HCT116 (cell line): ENCODE data around the gene CLDN34. TPM values are rescaled to one million over a fixed set of nuclear protein-coding genes. Genes with fewer than 3 reads are reported as not detected.

ENCODE experiments used
- ATAC-seq: fragments of 200-7000 bp; cut with Tn5 transposase; 2 replicates; pipeline ENCODE4 v1.9.1; 2020; ENCODE audit warnings: mild to moderate bottlenecking, moderate library complexity
- BruUV-seq: library from RNA; stranded (reverse); fragments of 400-500 nt; replicated peaks from 2 replicates; lab custom pipeline; 2021; lab: Mats Ljungman, UMichigan
- CTCF ChIA-PET: fragments of 300-600 bp; sonication (Branson Sonifier 250); formaldehyde crosslinking; loops from one replicate; lab custom pipeline; 2021; ENCODE audit warnings: antibody characterized with exemption; lab: Charles Lee
- POLR2A ChIA-PET: fragments of 300-600, 350-600 bp; sonication (Branson Sonifier 250); formaldehyde crosslinking; loops from one replicate; lab custom pipeline; 2021; ENCODE audit warnings: antibody characterized with exemption; lab: Charles Lee
- RAD21 ChIA-PET, 2 experiments: fragments of 300-600 bp; sonication (Branson Sonifier 250); formaldehyde crosslinking; loops; one replicate each; lab custom pipeline; 2023; ENCODE audit warnings: low total read pairs in 2 of 2; ENCODE audit not compliant: uncharacterized antibody in 2 of 2, unreplicated experiment in 2 of 2, low non-redundant PET in 1 of 2; lab: Charles Lee
- DNase-seq: peaks from one replicate; pipeline ENCODE4 v3.0.0-alpha.2; 2010; ENCODE audit warnings: low read depth, low spot score
- H2AFZ ChIP-seq: fragments of 200-600 bp; shearing (Covaris generic), sonication (generic); 2 replicates; pipeline ENCODE4 v1.6.1; 2017; ENCODE audit warnings: low read depth, mixed run types, mixed read lengths, antibody characterized with exemption, low read length; ENCODE audit not compliant: poor library complexity, severe bottlenecking
- H3K27ac ChIP-seq: 2 replicates; pipeline ENCODE4 v1.5.1; 2012; ENCODE audit warnings: low read depth, low read length
- H3K27me3 ChIP-seq: fragments of 200-600 bp; sonication (generic); 2 replicates; pipeline ENCODE4 v1.6.1; 2016; ENCODE audit warnings: mixed run types, low read length, mixed read lengths; ENCODE audit not compliant: insufficient read depth
- H3K36me3 ChIP-seq, 2 experiments: fragments of 200-500 bp in 1 of 2; fragments of 200-600 bp in 1 of 2; sonication (Bioruptor generic) in 1 of 2; sonication (generic) in 1 of 2; 2 replicates each; pipeline versions ENCODE4 v1.5.1 to v1.6.1; 2014 to 2016; ENCODE audit warnings: low read length in 2 of 2, inconsistent platforms in 1 of 2, mixed read lengths in 1 of 2, mixed run types in 1 of 2; ENCODE audit not compliant: insufficient read depth in 2 of 2, control insufficient read depth in 1 of 2
- H3K4me1 ChIP-seq, 2 experiments: fragments of 200-600 bp in 1 of 2; sonication (generic) in 1 of 2; 2 replicates each; pipeline versions ENCODE4 v1.5.1 to v1.6.1; 2012 to 2017; ENCODE audit warnings: low read length in 2 of 2, inconsistent platforms in 1 of 2, mild to moderate bottlenecking in 1 of 2, mixed read lengths in 1 of 2, mixed run types in 1 of 2, moderate library complexity in 1 of 2; ENCODE audit not compliant: insufficient read depth in 2 of 2, control insufficient read depth in 1 of 2
- H3K4me2 ChIP-seq: fragments of 200-600 bp; sonication (generic); 2 replicates; pipeline ENCODE4 v1.6.1; 2017; ENCODE audit warnings: mixed run types, low read length, mixed read lengths
- H3K4me3 ChIP-seq, 2 experiments: fragments of 200-600 bp in 1 of 2; sonication (generic) in 1 of 2; replicated peaks in 1 of 2; 2 replicates each; pipeline ENCODE4 v1.5.1; 2011 to 2016; ENCODE audit warnings: low read length in 2 of 2, control low read depth in 1 of 2, low read depth in 1 of 2, mild to moderate bottlenecking in 1 of 2, mixed read lengths in 1 of 2, mixed run types in 1 of 2
- H3K79me2 ChIP-seq: fragments of 200-600 bp; sonication (generic); 2 replicates; pipeline ENCODE4 v1.6.1; 2017; ENCODE audit warnings: mild to moderate bottlenecking, mixed run types, low read length, moderate library complexity, mixed read lengths; ENCODE audit not compliant: insufficient read depth
- H3K9ac ChIP-seq: fragments of 200-600 bp; sonication (generic); 2 replicates; pipeline ENCODE4 v1.6.1; 2016; ENCODE audit warnings: low read length, mixed read lengths
- H3K9me2 ChIP-seq: fragments of 200-600 bp; sonication (generic), shearing (Covaris generic); 2 replicates; pipeline ENCODE4 v1.6.1; 2017; ENCODE audit warnings: mixed run types, mild to moderate bottlenecking, moderate library complexity; ENCODE audit not compliant: insufficient read depth
- H3K9me3 ChIP-seq, 2 experiments: fragments of 200-500 bp in 1 of 2; fragments of 200-600 bp in 1 of 2; sonication (Bioruptor generic) in 1 of 2; sonication (generic) in 1 of 2; 2 replicates each; pipeline ENCODE4 v1.6.1; 2014 to 2017; ENCODE audit warnings: low read length in 2 of 2, mixed read lengths in 2 of 2, inconsistent platforms in 1 of 2, low read depth in 1 of 2, mild to moderate bottlenecking in 1 of 2, mixed run types in 1 of 2, moderate library complexity in 1 of 2; ENCODE audit not compliant: control insufficient read depth in 1 of 2, insufficient read depth in 1 of 2
- H4K20me1 ChIP-seq: fragments of 200-600 bp; sonication (generic), shearing (Covaris generic); 2 replicates; pipeline ENCODE4 v1.6.1; 2017; ENCODE audit warnings: mixed run types, mild to moderate bottlenecking, moderate library complexity; ENCODE audit not compliant: insufficient read depth
- ATF3 ChIP-seq: IDR thresholded peaks from 2 replicates; pipeline ENCODE4 v1.6.1; 2012
- CEBPB ChIP-seq: IDR thresholded peaks from 2 replicates; pipeline ENCODE4 v1.6.1; 2012; ENCODE audit warnings: low read depth
- EGR1 ChIP-seq: IDR thresholded peaks from 2 replicates; pipeline ENCODE4 v1.6.1; 2012; ENCODE audit warnings: low read depth
- ELF1 ChIP-seq: IDR thresholded peaks from 2 replicates; pipeline ENCODE4 v1.6.1; 2012; ENCODE audit warnings: low read depth, borderline replicate concordance
- EZH2 ChIP-seq: fragments of 200-600 bp; sonication (generic); IDR thresholded peaks from 2 replicates; pipeline ENCODE4 v1.6.1; 2017; ENCODE audit warnings: antibody characterized with exemption, mixed run types
- EZH2phosphoT487 ChIP-seq: fragments of 200-600 bp; IDR thresholded peaks from 2 replicates; pipeline ENCODE4 v1.6.1; 2018; ENCODE audit warnings: antibody characterized with exemption, borderline replicate concordance
- FOSL1 ChIP-seq: IDR thresholded peaks from 2 replicates; pipeline ENCODE4 v1.6.1; 2012; ENCODE audit warnings: low read depth
- JUND ChIP-seq: IDR thresholded peaks from 2 replicates; pipeline ENCODE4 v1.6.1; 2012
- POLR2AphosphoS5 ChIP-seq: IDR thresholded peaks from 2 replicates; pipeline ENCODE4 v1.6.1; 2011; ENCODE audit warnings: mild to moderate bottlenecking, low read depth, low read length, moderate library complexity
- RAD21 ChIP-seq: IDR thresholded peaks from 2 replicates; pipeline ENCODE4 v1.6.1; 2012; ENCODE audit warnings: low read depth, mild to moderate bottlenecking
- SP1 ChIP-seq: IDR thresholded peaks from 2 replicates; pipeline ENCODE4 v1.6.1; 2012; ENCODE audit warnings: low read depth
- SRF ChIP-seq: IDR thresholded peaks from 2 replicates; pipeline ENCODE4 v1.6.1; 2012; ENCODE audit warnings: low read depth
- TCF7L2 ChIP-seq: IDR thresholded peaks from 2 replicates; pipeline ENCODE4 v1.7.0; 2011; ENCODE audit warnings: borderline replicate concordance, inconsistent platforms; ENCODE audit not compliant: insufficient read depth, insufficient read length; ENCODE audit errors: extremely low read depth
- YY1 ChIP-seq: IDR thresholded peaks from 2 replicates; pipeline ENCODE4 v1.6.1; 2011; ENCODE audit warnings: low read length, low read depth, moderate library complexity, mild to moderate bottlenecking; ENCODE audit not compliant: insufficient replicate concordance; ENCODE audit errors: extremely low read depth
- ZFX ChIP-seq: fragments of 450-650 bp; IDR thresholded peaks from 2 replicates; pipeline ENCODE4 v1.6.1; 2017
- ZNF274 ChIP-seq: fragments of 200-500 bp; sonication (Bioruptor generic); IDR thresholded peaks from 2 replicates; pipeline ENCODE4 v1.6.1; 2014; ENCODE audit warnings: mild to moderate bottlenecking, low read depth, low read length, inconsistent platforms
- intact Hi-C: fragments of 100-400 bp; cut with micrococcal nuclease; formaldehyde crosslinking; loops from 2 replicates; pipeline ENCODE4 v1.10.0; 2022
- total RNA-seq: library from RNA; stranded (reverse); gene quantifications from one replicate; pipeline ENCODE4 v1.2.1, GENCODE V29; 2021; ENCODE audit not compliant: unreplicated experiment
- TF ChIP-seq, protein P1 (sequence below): IDR thresholded peaks from 2 replicates; pipeline ENCODE4 v1.6.1; 2012; ENCODE audit warnings: low read depth
- TF ChIP-seq, protein P2 (sequence below), 3 experiments: fragments of 200-600 bp in 1 of 3; sonication (generic) in 1 of 3; IDR thresholded peaks in 2 of 3; conservative IDR thresholded peaks in 1 of 3; 2 replicates each; pipeline ENCODE4 v1.5.1; 2012 to 2017; ENCODE audit warnings: low read depth in 2 of 3, low read length in 2 of 3, antibody characterized with exemption in 1 of 3, borderline replicate concordance in 1 of 3, control low read depth in 1 of 3, mild to moderate bottlenecking in 1 of 3, mixed read lengths in 1 of 3, mixed run types in 1 of 3, moderate library complexity in 1 of 3; ENCODE audit not compliant: insufficient read depth in 1 of 3
- TF ChIP-seq, protein P3 (sequence below): IDR thresholded peaks from 2 replicates; pipeline ENCODE4 v1.6.1; 2011; ENCODE audit warnings: mild to moderate bottlenecking, low read length, moderate library complexity; ENCODE audit not compliant: insufficient replicate concordance; ENCODE audit errors: extremely low read depth

CLDN34 gene
- total RNA-seq, 1 experiment from 2014 or later: not detected

DNA sequence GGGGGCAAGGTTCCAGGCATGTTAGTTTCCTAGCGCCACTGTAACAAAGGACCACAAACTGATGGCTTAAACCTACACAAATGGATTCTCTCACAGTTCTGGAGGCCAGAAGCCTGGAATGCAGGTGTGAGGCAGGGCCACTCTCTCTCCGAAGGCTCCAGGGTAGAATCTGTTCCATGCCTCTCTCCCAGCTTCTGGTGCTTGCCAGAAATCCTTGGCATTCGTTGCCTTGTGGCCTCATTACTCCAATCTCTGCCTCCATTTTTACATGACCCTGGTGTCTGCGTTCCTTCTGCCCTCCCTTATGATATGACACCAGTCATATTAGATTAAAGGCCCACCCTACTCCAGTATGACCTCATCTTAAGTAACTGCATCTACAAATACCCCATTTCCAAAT, 39.6 kb downstream of the CLDN34 start:
- DNase-seq: no peak
- ChIA-PET RAD21 (no interaction called here), POLR2A (no interaction called here), CTCF (no interaction called here)
- Histone ChIP-seq H3K9ac (no peak overlapping the region), H3K9me2 (no peaks in the 10 kb centered on the region), H3K79me2 (no peaks in the 10 kb centered on the region), H3K4me2 (no peak overlapping the region), H3K27ac (no peak overlapping the region), H3K27me3 (no peaks in the 10 kb centered on the region), H3K4me3 (no peak overlapping the region), H4K20me1 (no peaks in the 10 kb centered on the region), H3K4me1 (no peaks in the 10 kb centered on the region), H3K36me3 (no peaks in the 10 kb centered on the region), H2AFZ (no peak overlapping the region), H3K9me3 (no peaks in the 10 kb centered on the region)
- intact Hi-C loops: no loop called here
- TF ChIP-seq, protein P1, sequence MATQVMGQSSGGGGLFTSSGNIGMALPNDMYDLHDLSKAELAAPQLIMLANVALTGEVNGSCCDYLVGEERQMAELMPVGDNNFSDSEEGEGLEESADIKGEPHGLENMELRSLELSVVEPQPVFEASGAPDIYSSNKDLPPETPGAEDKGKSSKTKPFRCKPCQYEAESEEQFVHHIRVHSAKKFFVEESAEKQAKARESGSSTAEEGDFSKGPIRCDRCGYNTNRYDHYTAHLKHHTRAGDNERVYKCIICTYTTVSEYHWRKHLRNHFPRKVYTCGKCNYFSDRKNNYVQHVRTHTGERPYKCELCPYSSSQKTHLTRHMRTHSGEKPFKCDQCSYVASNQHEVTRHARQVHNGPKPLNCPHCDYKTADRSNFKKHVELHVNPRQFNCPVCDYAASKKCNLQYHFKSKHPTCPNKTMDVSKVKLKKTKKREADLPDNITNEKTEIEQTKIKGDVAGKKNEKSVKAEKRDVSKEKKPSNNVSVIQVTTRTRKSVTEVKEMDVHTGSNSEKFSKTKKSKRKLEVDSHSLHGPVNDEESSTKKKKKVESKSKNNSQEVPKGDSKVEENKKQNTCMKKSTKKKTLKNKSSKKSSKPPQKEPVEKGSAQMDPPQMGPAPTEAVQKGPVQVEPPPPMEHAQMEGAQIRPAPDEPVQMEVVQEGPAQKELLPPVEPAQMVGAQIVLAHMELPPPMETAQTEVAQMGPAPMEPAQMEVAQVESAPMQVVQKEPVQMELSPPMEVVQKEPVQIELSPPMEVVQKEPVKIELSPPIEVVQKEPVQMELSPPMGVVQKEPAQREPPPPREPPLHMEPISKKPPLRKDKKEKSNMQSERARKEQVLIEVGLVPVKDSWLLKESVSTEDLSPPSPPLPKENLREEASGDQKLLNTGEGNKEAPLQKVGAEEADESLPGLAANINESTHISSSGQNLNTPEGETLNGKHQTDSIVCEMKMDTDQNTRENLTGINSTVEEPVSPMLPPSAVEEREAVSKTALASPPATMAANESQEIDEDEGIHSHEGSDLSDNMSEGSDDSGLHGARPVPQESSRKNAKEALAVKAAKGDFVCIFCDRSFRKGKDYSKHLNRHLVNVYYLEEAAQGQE: no peak
- TF ChIP-seq EZH2phosphoT487: no peak
- TF ChIP-seq ZNF274: no peak
- TF ChIP-seq RAD21: no peak
- TF ChIP-seq, protein P2, sequence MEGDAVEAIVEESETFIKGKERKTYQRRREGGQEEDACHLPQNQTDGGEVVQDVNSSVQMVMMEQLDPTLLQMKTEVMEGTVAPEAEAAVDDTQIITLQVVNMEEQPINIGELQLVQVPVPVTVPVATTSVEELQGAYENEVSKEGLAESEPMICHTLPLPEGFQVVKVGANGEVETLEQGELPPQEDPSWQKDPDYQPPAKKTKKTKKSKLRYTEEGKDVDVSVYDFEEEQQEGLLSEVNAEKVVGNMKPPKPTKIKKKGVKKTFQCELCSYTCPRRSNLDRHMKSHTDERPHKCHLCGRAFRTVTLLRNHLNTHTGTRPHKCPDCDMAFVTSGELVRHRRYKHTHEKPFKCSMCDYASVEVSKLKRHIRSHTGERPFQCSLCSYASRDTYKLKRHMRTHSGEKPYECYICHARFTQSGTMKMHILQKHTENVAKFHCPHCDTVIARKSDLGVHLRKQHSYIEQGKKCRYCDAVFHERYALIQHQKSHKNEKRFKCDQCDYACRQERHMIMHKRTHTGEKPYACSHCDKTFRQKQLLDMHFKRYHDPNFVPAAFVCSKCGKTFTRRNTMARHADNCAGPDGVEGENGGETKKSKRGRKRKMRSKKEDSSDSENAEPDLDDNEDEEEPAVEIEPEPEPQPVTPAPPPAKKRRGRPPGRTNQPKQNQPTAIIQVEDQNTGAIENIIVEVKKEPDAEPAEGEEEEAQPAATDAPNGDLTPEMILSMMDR (IDR thresholded peaks at IDR 0.05 in 2 of 3, conservative IDR thresholded peaks at IDR 0.05 in 1 of 3; ENCODE audit: borderline replicate concordance in 1 of 3, insufficient read depth in 1 of 3, low read depth in 2 of 3, low read length in 2 of 3): no peak
- TF ChIP-seq FOSL1: no peak
- no peak for TF ChIP-seq POLR2AphosphoS5
- TF ChIP-seq EGR1: no peak
- no peak for TF ChIP-seq ELF1
- TF ChIP-seq, protein P3, sequence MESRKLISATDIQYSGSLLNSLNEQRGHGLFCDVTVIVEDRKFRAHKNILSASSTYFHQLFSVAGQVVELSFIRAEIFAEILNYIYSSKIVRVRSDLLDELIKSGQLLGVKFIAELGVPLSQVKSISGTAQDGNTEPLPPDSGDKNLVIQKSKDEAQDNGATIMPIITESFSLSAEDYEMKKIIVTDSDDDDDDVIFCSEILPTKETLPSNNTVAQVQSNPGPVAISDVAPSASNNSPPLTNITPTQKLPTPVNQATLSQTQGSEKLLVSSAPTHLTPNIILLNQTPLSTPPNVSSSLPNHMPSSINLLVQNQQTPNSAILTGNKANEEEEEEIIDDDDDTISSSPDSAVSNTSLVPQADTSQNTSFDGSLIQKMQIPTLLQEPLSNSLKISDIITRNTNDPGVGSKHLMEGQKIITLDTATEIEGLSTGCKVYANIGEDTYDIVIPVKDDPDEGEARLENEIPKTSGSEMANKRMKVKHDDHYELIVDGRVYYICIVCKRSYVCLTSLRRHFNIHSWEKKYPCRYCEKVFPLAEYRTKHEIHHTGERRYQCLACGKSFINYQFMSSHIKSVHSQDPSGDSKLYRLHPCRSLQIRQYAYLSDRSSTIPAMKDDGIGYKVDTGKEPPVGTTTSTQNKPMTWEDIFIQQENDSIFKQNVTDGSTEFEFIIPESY: no peak
- no peak for TF ChIP-seq CEBPB
- TF ChIP-seq ATF3: no peak
- no peak for TF ChIP-seq JUND
- TF ChIP-seq TCF7L2: no peak
- TF ChIP-seq YY1: no peak
- TF ChIP-seq ZFX: no peak
- no peak for TF ChIP-seq SRF
- no peak for TF ChIP-seq EZH2
- no peak for TF ChIP-seq SP1
- no TSS peak for BruUV-seq
- ATAC-seq: no peak
